ENCODE results near the gene IPO11.
A peak's percentile ranks its signal among the peaks of the same experiment; 100 is the strongest.

Gene IPO11

DNA sequence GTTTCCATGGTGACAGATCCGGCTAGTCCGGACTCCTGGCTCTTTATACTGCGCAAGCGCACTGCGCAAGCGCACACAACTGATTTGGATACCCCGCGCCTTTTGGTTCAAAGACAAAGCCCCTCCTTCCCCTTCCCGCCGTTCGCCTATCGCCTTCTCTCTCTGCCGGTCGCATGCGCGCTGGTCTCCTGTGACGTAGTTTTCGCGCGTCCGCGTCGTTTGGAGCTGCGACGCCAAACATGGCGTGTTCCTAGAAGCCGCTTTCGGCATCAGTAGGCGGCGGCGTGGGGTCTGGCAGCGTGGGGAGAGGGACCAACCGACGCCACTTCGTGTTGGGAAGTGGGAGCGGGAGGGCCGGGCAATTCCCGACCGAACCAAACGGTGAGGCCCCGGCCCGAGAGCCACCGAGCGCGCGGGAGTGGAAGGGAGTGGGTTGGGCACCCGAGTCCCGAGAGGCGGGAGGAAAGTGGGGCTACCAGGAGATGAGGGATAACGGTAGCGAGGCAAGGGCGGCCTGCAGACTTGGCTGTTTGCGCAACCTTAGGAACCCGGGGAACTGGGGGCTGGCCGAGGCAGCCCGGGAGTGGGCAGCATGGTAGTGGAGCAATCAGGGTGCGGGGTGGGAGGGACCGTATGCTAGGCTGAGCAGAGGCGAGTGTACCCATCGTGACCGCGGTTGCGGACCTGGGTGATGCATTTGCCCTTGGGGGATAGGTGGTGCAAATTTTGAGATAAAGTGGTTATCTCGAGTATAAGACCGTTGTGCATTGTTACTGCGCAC, at the start of gene IPO11:
TSS of gene IPO11 (plus strand) at position 215 of the 781 bp plus-strand sequence. CDS start 24,517 bp downstream, outside the sequence.
- peak; percentile 100 for DNase-seq (ENCODE audit: low read depth)

DNA sequence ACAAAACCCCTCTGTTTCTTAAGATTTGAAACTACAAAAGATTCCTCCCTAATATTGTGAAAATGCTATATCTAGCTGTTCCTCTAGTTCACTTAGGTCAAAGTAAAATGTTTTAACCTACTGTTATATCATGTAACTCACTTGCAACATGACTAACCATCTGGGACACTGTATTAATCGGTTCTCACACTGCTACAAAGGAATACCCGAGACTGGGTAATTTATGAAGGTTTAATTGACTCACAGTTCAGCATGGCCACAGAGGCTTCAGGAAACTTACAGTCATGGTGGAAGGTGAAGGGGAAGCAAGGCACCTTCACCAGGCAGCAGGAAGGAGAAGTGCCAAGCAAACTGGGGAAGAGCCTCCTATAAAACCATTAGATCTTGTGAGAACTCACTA, 43.5 kb upstream of the IPO11 start:
- DNase-seq (ENCODE audit: low read depth): no peak

DNA sequence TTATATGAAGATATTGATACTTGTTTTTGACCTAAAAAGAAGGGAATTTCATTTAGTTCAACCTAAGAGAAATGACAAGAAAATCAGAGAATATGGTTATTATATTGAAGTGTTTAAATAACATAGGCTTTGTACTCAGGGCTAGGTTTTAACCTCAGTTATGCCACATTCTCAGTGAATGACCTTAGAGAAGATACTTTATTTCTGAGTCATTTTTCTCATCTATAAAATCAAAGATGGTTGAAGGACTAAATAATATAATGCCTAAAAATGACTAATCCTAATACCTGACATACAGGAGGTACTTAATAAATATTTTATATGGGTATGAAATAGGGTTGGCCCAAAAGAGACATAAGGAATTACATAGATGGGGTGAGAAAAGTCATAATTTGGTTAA, 41.2 kb upstream of the IPO11 start:
- DNase-seq (ENCODE audit: low read depth): no peak

DNA sequence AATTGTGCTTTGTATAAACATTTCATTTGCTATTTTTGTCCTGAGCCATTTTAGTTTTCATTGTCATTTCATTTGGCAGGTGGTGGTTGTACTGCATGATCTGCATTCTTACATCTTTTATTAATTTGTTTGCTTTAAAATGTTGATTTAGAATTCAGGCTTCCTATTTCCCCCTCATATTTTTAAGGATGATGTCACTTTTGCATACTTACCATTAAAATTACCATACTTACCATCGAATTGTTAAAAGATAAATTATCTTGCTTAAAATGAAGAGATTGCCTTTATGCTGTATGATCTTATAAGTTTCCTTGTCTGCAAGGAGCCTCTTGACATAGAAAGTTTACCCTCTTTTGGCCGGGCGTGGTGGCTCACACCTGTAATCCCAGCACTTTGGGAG, 40.0 kb upstream of the IPO11 start:
- no peak for DNase-seq (ENCODE audit: low read depth)

DNA sequence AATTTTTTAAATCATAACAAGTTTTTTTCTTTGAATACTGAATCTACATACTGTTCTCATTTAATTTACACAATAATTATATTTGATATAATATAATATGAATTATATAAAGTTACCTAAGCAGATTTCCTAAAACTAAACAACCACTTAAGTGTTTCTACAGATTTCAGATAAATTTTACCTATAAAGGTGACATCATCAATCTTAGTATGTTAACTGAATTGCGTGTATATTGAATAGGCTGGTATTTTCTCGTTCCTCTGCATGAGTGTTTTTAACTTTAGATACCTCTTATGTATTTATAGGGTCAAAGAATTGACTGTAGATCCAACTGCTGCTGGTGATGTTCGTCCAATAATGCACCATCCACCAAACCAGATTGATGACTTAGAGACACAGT, 39.2 kb upstream of the IPO11 start:
- no peak for DNase-seq (ENCODE audit: low read depth)

DNA sequence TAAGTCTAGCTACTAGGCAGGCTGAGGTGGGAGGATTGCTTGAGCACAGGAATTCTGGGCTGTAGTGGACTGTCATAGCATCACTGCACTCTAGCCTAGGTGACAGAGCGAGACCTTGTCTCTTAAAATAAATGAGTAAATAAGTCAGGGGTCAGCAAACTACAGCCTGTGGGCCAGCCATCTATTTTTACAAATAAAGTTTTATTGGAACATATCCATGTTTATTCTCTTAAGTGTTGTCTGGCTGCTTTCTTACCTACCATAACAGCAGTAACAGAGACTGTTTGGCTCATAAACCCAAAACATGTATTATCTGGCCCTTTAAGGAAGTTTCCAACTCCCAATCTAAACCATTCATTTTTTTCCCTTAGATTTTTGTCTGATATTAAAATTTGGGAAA, 38.5 kb upstream of the IPO11 start:
- no peak for DNase-seq (ENCODE audit: low read depth)

DNA sequence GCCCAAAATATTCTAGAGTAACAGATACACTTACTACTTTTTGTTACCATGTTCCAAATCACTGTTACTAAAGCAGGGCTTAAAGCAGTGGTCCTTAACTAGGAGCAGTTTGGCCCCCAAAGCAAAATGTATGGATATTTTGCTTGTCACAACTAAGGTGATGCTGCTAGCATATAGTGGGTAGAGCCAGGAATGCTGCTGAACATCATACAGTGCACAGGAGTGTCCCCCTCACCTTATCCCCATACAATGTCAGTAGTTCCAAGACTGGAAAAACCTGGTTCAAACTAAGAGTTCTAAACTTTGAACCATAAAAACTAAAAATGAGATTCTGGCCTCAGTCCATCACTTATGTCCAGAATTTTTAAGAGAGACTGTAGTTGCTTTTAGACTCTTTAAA, 36.9 kb upstream of the IPO11 start:
- no peak for DNase-seq (ENCODE audit: low read depth)

DNA sequence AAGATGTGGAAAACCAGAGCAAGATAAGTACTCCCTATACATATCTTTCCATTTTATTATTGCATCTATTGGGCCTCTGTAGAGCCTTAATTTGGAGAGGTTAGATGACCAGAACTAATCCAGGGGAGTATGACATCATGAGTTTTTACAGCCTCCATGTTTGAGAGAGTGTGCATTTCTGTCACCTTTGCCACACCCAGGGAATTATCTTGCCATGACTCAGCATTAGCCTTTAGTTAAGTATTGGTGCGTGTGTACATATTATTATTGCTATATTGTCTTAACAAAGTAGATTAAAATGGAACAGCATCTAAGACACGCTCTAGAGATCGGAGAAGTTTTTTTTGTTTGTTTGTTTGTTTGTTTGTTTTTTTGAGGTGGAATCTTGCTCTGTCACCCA, 36.5 kb upstream of the IPO11 start:
- no peak for DNase-seq (ENCODE audit: low read depth)

DNA sequence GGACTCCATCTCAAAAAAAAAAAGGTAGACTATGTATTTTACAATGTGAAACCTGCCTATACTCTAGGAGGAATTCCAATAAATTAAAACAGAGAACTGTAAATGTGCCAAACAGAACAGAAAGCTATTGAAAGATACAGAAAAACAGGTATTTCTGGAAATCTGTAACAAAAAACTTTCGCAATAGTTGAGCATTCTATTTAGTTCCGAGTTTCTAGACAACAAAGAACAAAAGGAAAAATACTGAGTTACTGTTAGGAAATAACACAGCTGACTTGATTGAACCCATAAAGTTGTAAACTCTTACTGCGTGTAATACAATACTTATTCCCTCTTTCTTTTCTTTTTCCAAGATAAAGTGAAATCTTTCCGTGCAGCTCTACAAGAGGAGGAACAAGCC, 27.4 kb upstream of the IPO11 start:
- no peak for DNase-seq (ENCODE audit: low read depth)

DNA sequence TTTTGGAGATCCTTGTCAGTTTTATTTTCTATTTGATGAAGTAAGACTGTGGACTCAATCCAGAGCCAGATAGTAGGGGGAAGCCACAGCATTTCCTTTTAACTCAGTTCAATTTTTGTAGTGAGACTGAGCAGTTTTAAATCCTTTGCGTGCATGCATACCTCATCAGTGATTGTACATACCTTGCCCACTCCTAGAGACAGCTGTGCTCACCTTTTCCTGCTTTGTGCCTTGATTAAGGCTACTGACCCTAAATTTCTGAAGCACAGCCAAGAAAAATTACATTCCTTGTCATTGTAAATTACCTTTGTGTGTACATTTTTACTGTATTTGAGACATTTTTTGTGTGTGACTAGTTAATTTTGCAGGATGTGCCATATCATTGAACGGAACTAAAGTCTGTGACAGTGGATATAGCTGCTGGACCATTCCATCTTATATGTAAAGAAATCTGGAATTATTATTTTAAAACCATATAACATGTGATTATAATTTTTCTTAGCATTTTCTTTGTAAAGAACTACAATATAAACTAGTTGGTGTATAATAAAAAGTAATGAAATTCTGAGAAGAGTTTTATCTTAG, 26.7 kb upstream of the IPO11 start:
- no peak for DNase-seq (ENCODE audit: low read depth)

DNA sequence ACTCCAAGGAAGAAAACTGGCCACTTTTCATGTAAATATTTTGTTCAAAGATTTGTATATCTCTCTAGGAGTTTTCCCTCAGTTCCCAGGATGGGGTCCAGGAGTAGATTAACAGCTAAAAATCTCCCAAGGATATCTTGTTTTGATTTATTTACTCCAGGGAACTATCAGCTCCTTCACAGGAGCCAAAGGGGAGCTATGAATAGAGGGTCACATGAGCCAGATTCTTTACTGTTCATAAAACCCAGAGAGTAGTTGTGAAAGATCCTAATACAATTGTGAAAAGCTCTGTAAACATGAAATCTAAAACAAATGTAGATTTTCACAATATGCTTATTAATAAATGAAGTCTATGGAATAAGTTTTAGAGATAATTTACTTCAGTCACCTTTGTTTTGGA, 25.7 kb upstream of the IPO11 start:
- no peak for DNase-seq (ENCODE audit: low read depth)

DNA sequence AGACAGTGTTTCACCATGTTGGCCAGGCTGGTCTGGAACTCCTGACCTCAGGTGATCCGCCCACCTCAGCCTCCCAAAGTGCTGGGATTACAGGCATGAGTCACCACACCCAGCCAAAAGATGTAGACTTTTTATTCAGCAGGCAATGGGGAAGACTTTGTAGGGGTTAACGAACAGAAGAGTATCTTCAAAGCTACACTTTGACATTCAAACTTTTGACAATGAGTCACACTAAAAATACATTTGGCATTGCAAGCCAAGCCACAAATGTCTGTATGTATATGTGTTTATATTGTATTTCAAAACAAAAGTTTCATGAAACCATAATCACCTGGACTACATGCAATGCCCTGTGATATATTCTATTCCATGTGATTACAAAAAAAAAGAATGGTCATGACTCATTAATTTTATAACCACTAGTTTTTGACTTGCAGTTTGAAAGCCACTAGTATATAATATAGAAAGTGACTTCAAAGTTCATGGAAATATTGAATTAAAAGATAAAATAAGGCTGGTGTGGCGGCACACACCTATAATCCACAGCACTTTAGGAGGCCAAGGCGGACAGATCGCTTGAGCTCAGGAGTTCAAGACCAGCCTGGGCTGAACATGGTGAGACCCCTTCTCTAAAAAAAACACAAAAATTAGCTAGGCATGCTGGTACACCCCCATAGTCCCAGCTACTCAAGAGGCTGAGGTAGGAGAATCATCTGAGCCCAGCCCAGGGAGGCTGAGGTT, 17.2 kb upstream of the IPO11 start:
- no peak for DNase-seq (ENCODE audit: low read depth)

DNA sequence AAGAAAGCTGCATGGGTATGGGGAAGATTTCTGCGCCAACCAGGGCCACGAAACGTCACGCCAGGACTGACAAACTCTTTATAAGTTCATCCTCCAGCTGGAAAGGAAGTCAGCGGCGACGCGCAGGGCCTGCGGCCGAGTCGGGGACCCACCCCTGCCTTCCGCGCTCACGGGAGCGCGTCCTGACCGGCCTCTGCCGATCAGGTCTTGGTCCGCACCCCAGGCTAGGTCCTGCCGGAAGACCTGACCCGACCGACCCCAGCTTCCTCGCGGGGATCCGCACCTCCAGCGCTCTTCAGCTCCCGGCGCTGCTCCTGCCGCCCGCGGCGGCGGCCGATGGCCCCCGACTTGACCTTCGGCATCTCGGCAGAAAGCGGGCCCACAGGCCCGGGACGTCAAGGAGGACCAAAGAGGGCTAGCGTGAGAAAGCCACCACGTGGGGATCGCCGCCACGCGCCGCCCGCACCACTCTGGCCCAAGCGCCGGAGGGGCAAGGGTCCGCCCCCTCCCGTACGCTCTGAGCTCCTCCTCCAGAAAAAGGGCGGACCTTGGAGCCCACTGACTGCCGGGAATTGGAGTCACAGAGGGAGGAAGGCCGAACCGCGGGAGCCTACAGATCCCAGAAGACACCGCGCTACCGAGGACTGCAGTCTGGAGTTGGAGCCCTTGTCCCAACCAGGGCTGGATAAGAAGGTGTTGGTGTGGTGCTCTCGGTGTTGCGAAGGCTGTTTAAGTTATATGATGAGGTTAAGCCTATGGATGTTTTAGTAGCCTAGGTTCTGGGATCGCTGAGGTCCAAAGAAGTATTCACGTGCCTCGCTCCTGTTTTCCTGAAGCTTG, 8.9 kb upstream of the IPO11 start, which contains the start of gene DIMT1:
TSS of gene DIMT1 (minus strand) at position 495 of the 840 bp plus-strand sequence. CDS start at position 362, 133 bp downstream.
- peak; percentile 81 for DNase-seq (ENCODE audit: low read depth)

DNA sequence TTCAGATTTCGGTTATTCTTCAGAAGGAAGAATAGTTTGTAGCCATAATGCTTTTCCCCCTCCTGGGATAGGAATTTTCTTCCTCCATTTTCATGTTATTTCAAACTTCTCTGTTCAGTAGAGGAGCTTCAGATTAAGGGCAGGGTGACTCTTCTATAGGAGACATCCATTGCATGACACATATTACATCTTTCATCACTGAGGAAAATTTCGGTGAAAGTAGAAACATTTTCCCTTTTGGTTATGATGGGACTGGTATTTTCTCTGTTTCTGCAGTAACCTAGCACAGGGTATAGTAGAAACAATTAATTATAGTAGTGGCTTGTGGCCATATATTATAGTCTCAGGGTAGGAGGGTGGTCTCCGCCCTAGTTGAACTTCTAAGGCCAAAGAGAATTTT, 1.1 kb downstream of the IPO11 start:
- DNase-seq (ENCODE audit: low read depth): no peak

DNA sequence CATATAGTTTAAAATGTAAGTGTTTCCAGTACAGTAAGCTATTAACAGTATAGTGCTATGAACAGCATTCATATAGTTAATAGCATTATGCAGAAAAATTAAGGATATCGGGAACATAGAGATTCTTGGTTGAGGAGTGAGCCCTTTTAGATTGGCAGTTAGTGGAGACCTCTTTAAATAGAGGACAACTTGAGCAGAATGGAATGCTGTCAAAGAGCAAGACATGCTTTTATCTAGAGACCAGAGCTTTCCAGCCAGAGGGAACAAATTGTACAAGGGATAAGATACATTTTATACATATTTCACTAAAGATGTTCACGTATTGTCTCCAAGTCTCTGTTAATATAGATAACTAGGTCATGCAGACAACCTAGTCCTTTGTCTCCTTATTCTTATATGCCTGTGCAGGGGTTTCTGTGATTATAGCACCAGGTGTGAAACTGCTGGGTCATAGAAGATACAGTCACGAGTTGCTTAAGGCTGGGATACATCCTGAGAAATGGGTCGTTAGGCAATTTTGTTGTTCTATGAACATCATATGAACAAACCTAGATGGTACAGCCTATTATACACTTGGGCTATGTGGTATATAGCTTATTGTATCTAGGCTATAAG, 6.0 kb downstream of the IPO11 start:
- no peak for DNase-seq (ENCODE audit: low read depth)

DNA sequence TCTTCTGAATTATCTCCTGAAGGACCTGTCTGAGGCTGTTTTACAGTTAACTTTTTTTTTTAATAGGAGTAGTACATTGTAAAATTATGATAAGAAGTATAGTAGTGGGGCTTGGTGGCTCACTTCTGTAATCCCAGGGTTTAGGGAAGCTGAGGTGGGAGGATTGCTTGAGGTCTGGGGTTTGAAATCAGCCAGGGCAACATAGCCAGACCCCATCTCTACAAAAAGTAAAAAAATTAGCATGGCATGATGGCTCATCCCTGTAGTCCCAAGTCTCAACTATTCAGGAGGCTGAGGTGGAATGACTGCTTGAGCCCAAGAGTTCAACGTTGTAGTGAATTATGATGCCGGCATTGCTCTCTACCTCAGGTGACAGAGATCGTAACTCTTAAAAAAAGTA, 7.0 kb downstream of the IPO11 start:
- no peak for DNase-seq (ENCODE audit: low read depth)

DNA sequence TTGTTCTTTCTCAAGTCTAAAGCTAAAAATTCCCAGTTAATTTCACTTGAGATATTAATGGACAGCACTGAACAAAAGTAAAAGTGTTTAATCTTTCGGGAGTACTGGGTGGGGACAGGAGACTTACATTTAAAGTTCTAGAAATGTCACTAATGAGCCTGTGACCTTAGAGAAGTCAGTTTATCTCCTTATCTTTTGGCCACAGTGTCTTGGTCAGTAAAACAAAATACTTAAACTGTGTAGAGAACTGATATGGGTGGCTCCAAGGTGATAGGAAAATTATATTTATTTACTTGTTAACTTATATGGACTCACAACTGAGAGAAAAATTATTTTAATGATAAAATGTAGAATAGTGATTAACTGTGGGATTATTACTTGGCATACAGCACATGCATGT, 8.9 kb downstream of the IPO11 start:
- DNase-seq (ENCODE audit: low read depth): no peak

DNA sequence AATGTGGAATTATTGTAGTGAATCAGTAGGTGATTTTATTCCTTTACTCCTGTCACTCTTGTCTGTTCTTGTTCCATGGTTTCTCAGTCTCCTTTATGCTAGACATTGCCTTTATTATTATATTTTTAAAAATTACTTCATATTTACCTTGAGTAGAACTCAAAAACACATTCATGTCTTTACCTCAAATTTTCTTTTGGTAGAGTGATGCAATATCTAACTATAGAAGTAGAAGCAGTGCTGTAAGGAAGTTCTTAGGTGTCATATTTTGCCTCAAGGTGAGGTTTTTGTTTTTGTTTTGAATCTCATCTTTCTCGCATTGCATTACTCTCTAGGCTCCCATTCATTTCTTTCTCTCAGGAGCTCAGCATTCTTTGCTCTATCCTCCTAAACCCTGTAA, 12.2 kb downstream of the IPO11 start:
- no peak for DNase-seq (ENCODE audit: low read depth)

DNA sequence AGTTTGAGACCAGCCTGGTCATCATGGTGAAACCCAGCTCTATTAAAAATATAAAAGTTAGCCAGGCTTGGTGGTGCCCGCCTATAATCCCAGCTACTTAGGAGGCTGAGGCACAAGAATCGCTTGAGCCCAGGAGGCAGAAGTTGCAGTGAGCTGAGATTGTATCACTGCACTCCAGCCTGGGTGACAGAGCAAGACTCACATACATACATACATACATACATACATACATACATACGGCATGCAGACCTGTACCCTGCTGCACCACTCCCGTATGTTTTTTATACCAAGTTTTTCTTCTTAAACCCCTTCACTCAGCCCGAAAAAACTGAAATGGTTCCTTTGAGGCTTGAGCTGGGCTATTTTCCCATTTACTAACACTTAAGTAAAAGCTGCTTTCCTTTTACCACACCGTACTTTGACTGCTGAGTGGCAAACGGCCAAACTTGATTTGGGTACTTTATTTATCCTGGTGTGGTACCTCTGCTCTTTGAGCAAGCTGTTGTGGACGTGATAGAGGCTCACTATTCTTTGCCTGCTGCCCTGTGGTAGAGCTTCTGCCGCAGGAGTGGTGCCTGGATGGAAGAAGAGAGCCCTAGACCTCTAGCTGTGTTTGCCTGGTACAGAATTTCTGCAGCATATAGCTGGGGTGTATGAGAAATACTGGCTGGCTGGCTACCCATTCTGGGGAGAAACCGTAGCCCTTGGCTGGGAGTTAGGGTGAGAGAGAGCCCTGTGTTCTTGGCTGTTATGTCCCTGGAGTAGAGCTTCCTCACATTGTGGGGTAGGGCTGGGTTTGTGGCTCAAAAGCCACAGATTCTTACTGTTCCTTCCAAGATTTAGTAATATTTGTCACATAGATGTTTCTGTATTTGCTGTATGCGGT, 19.4 kb downstream of the IPO11 start:
- no peak for DNase-seq (ENCODE audit: low read depth)

DNA sequence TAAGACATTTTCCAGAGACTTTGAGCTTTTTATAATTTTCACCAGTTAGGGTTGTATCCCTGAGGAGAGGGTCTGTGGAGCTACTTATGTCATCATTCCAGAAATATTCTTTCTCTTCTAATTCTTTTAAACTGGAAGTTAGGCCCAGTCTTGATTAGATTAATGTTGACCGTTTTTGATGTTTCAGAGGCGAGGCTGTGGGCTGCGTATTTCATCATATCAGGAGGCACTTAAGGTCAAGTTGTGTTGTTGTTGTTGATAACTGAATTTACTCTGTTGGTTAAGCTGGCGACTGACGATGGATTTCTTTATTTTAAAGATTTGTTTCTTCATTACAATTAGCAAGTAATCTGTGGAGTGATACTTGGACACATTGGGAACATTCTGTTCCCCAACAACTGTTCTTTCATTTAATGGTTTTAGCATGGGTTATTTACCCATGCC, 20.1 kb downstream of the IPO11 start:
- DNase-seq (ENCODE audit: low read depth): no peak

DNA sequence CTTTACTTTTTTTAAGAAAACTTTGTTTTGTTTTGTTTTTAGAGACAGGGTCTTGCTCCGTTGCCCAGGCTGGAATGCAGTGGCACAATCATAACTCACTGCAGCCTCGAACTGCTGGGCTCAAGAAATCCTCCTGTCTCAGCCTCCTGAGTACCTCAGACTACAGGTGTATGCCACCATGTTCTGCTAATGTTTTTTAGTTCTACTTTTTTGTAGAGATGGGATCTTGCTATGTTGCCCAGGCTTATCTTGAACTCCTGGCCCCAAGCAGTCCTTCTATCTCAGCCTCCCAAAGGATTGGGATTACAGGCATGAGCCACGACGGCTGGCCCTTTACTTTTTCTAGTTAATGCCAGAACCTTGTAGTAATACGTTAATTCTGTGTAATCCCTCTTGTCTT, 36.0 kb downstream of the IPO11 start:
- no peak for DNase-seq (ENCODE audit: low read depth)

All from stimulated activated CD8-positive, alpha-beta memory T cell treated with anti-CD3 and anti-CD28 coated beads, Interleukin-7, amount 100 ng/mL, for 24 hours (primary cell).